GM18507 (cell line): Measurements from ENCODE around the gene IRS1.

Experiments used
- DNase-seq: peaks from one replicate; pipeline ENCODE4 v3.0.0; 2011; ENCODE audit warnings: low read depth; ENCODE audit not compliant: insufficient read length; ENCODE audit errors: extremely low spot score
- FAIRE-seq: peaks from 2 replicates; lab custom pipeline; 2011; peaks lifted over from hg19 to GRCh38; lab: Jason Lieb, UNC

Gene IRS1

DNA sequence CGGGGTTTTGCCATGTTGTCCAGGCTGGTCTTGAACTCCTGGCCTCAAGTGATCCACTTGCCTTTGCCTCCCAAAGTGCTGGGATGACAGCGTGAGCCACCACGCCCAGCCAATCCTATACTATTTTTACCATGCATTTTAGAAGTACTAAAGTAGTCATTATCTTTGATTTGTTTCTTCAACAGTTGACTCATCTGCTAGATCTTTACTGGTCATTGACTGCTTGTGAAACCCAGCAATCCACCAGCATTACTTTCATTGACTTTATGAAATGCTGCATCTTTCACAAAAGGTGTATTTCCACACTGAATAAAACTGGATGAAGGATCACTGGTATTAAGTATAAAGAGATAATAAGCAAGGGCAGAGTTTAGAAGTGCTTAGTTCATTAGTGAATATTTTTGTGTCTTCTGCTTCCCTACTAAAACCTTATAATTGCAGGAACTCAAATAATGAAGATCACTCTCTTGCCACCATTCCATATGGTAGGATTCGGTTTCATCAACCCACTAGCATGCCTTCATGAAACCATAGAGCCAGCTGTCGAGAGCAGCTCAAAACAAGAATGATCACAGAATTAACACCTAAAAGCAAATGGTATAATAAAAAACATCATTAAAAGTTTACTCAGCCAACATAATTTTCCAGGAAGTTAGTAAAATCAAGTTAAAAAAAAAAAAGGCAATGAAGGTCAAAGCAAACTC, 33.1 kb downstream of the IRS1 start:
- DNase-seq, result no peak
- FAIRE-seq, result no peak

DNA sequence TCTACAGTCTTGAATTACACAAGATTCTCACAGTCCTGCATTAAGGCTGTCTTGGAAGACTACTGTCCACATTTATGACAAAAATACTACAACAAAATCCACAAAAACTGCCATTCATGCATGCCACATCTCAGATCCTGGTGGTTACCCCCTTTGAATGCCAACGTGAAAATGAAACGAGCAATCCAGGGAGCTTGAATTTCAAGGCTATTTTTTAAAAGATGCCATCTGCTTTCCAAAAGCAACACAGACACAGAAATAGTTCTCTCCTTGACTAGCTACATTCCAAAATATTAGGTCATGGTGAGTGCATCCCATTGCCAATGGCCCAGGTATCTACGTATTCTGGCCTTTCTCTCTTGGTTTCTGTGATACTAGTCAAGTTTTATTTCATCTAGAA, 36.3 kb downstream of the IRS1 start:
- no peak for DNase-seq
- FAIRE-seq, result no peak

- FAIRE-seq, result no peak
Observed at GRCh38 chr2:226761195-226761583, 38.4 kb downstream of the IRS1 start.

GRCh38 chr2:226760412-226761194, 39.0 kb downstream of the IRS1 start:
- DNase-seq (no peak), FAIRE-seq (no peak)

More at GRCh38 chr2:226761195-226761583, 38.4 kb downstream of the IRS1 start:
- DNase-seq, result no peak

GRCh38 chr2:226759768-226760167, 39.9 kb downstream of the IRS1 start:
- no peak for FAIRE-seq
- no peak for DNase-seq

GRCh38 chr2:226758921-226759640, 40.5 kb downstream of the IRS1 start:
- FAIRE-seq (no peak), DNase-seq (no peak)

- DNase-seq, result no peak
- no peak for FAIRE-seq
Observed at GRCh38 chr2:226756131-226756530, 43.5 kb downstream of the IRS1 start.

DNA sequence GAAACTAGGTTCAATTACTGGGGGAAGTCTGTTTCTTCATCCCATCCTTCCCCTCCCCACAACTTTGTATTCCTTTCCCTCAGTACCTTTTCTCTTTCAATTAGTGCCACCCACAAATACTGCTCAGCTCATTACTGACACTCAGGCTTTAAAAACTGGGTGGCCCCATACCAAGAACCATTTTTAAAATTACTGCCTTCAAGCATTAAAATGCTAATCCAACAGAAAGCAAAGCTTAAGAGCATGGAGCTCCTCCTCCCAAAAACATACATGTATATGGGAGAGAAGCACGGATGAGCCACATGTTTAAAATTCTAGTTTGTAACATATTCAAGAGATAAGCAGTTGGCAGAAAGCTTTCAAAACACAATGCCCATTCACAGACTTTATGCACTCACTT, 44.0 kb downstream of the IRS1 start:
- no peak for FAIRE-seq
- no peak for DNase-seq

- FAIRE-seq, result no peak
- no peak for DNase-seq
Observed at GRCh38 chr2:226754821-226755604, 44.6 kb downstream of the IRS1 start.

- DNase-seq (no peak), FAIRE-seq (no peak)
Observed at GRCh38 chr2:226752887-226753286, 46.7 kb downstream of the IRS1 start.

DNA sequence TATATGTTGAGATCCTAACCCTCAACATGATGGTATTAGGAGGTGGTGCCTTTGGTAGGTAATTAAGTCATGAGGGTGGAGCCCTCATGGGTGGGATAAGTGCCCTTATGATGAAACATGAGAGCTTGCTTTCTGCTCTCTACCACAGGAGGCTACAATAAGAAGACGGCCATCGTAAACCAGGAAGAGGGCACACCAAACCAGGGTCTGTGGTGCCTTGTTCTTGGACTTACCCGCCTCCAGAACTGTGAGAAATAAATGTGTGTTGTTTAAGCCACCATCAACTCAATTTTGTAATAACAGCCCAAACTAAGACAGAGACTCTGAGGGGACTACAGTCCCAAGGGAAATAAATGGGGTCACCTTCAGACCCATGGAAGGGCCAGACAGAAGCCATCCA, 52.3 kb downstream of the IRS1 start:
- no peak for FAIRE-seq
- DNase-seq, result no peak

- FAIRE-seq (no peak), DNase-seq (no peak)
Observed at GRCh38 chr2:226746196-226746800, 53.3 kb downstream of the IRS1 start.

DNA sequence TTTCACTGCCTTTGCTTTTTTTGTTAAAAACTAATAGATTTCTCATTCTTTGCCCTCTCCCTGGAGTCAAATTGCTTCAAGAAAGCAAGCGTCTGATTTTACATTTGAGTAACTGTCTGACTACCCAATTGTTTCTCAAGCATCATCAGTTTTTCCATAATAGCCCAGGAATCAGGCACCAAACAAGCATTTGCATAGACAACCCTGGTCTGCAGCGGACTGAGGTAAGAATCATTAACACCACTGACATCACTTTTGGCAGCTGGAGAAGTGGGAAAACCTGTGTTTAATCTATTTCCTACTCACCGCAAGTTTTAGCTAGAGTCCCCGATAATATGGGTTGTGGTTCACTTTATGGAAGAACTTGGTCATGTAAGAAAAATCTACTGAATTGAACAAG, 55.7 kb downstream of the IRS1 start:
- FAIRE-seq, result no peak

DNA sequence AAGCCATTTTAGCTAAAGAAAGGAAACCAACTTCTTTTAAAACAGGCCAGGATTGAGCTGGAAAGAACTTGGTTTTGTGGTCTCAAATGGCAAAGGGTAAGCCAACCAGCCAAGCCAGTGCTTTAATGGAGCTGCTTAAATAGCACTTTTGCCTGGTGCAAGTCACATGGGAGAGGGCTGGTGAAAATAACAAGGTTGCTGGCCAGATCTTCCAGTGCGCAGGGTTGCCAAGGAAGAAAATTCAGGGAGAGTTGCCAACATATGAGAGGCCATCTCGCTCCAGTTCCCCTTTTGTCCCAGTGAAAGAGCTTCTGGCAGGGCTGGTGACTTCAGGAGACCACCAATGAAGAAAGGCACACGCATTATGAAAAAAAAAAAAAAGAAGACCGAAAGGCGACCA, 57.3 kb downstream of the IRS1 start:
- no peak for FAIRE-seq
- no peak for DNase-seq

More for the DNA sequence above, 55.7 kb downstream of the IRS1 start:
- no peak for DNase-seq

GRCh38 chr2:226740039-226740648, 59.5 kb downstream of the IRS1 start:
- no peak for FAIRE-seq
- no peak for DNase-seq

DNA sequence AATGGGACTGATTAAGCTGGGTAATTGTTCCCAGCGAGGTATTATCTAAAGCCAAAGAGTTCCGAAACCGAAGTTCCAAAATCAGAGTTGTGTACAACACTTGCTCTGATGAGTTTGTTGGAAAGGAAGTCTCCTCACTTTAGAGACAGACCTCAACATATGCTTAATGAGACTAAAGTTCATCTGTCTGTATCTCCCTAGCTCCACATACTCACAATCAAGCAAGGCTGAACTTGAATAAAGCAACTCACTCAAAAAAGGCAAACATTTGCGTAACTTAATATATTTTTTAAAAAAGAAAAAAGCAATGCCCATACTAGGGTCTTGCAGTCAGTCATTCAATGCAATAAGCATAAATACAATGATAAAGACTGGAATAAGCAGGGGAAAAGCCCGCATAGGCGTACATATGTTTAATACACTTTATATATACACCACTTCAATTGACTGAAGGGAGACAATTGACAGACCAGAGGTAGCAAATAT, 60.0 kb downstream of the IRS1 start:
- FAIRE-seq (no peak), DNase-seq (no peak)

DNA sequence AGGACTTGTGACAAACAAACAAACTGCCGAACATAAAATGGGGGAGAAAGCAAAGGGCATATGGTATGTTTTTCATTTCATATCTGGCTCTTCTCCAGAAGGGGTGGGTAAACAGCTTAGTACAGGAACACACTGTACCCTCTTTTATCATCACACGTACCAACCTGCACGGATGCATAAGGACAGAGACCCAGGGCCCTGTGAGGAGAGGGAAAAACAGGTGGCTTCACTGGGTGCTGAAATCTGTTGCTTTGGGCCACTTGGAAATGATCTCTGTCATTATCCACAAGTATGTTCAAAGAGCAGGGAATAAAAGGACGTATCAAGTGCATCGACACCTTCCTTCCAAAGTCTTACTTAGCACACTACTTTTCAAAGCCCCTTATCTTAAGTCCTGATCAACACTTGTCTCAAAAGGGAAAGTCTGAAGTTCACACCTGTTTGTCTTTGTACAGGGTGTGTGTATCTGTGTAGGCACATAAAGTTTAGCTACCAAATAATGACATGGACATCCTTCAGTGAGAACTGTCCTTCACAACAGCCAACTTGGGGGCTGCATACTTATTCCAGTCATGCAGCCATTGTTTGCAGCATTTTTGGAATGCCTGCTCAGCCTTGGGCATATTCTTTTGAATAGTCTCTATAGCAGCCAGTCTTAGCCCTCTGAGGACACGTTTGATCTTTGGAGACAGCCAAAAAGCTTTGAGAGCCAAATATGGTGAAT, 60.6 kb downstream of the IRS1 start:
- FAIRE-seq (no peak), DNase-seq (no peak)

DNA sequence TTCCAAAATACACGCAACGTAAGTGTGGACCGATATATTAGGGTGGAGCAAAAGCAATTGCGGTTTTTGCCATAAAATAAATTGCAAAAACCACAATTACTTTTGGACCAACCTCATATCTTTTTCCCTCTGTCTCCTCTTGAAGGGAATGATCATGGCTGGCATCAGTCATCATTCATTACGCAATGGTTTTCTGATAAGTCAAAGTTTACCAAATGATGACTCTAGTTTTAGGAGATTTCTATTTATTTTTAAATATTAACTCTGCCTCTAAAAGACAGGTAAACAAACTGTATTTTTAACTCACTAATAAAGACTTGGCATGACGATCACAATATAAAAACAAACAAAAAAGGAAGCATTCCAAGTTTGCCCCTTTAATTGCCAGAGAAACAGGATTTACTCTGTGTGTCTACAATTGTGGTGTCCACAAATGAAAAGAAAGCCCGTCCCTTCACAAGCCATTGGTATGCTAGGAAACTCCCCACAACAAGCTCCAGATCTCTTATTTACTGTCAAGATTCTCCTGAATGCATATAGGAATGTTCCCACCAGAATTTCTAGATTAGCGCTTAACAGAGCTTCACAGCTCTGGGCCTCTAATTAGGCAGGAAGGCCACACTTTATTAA, 61.3 kb downstream of the IRS1 start:
- DNase-seq (no peak), FAIRE-seq (no peak)
